Measurements from ENCODE around the gene SARDH. TPM values are rescaled to one million over a fixed set of nuclear protein-coding genes. Genes with fewer than 3 reads are reported as not detected.

Gene SARDH
- total RNA-seq, 1 donor from 2014 or later = 5.0 TPM

DNA sequence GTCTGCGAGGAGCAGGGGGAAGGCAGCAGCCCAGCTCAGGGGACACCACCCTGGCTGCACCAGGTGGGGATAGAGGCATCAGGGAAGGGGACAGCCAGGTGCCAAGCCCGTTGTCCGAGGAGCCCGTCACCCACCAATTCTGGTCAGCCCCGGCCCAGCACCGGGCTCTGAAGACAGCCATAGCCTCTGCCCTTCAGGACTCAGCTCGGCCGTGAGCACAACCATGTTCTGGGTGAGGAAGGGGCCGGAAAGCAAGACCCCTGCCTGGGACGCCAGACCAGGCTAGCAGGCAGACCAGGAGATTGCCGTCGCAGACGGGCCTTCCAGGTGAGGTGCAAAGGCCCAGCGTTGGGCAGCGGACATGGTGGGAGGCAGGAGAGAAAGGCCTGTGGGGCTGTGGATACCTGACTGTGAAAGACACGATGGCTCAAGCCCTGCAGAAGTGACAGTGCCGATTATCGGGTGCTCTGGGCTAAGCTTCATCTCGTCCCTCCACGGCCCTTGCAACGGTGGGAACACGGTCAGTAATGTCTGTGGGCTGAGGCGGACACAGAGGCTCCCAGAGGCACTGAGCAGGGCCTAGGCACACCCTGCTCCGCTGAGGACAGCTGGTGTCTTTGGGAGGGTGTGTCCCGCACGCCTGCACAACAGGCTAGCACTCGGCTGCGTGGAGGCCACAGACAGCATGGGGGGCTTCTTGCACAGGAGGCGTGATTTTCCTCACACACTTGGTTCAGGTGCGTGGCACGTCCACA, 65.5 kb downstream of the SARDH start:
- H3K27me3 Mint-ChIP-seq (ENCODE audit: unreplicated experiment) = peaks cover 11% of the 10 kb centered on the region
- H3K36me3 Mint-ChIP-seq (ENCODE audit: low read depth, unreplicated experiment) = peaks cover 7% of the 10 kb centered on the region
- H3K4me1 Mint-ChIP-seq (ENCODE audit: unreplicated experiment) = peaks cover 8% of the 10 kb centered on the region
- no peak overlapping the region for H3K4me3 Mint-ChIP-seq (ENCODE audit: unreplicated experiment)
- no peak for DNase-seq (ENCODE audit: low spot score)
- H3K27ac Mint-ChIP-seq (ENCODE audit: unreplicated experiment) = no peak overlapping the region
- H3K9me3 Mint-ChIP-seq (ENCODE audit: unreplicated experiment) = no peaks in the 10 kb centered on the region
- TF ChIP-seq, protein P1, sequence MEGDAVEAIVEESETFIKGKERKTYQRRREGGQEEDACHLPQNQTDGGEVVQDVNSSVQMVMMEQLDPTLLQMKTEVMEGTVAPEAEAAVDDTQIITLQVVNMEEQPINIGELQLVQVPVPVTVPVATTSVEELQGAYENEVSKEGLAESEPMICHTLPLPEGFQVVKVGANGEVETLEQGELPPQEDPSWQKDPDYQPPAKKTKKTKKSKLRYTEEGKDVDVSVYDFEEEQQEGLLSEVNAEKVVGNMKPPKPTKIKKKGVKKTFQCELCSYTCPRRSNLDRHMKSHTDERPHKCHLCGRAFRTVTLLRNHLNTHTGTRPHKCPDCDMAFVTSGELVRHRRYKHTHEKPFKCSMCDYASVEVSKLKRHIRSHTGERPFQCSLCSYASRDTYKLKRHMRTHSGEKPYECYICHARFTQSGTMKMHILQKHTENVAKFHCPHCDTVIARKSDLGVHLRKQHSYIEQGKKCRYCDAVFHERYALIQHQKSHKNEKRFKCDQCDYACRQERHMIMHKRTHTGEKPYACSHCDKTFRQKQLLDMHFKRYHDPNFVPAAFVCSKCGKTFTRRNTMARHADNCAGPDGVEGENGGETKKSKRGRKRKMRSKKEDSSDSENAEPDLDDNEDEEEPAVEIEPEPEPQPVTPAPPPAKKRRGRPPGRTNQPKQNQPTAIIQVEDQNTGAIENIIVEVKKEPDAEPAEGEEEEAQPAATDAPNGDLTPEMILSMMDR (IDR thresholded peaks at IDR 0.05; ENCODE audit: unreplicated experiment) = no peak

DNA sequence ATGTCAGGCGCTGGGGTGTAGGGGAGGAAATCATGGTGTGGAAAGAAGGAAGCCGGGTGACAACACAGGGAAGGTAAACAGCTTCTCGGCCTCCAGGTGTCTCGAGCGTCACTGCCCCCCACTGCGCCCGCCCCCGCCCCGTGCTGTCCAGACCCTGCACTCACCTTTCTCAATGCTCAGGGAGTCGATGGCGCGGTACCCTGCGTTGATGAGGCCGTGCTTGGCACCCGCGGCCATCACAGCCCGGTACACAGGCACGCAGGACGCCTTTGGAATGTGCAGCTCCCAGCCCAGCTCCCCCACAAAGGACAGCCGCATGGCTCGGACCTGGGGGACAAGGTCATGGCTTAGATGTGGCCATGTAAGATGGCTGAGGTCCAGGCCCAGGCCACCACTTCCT, 66.8 kb downstream of the SARDH start:
- TF ChIP-seq, protein P1 (IDR thresholded peaks at IDR 0.05; ENCODE audit: unreplicated experiment) = no peak
- Mint-ChIP-seq H3K36me3 (ENCODE audit: low read depth, unreplicated experiment) (peaks cover 9% of the 10 kb centered on the region), H3K4me3 (ENCODE audit: unreplicated experiment) (no peak overlapping the region), H3K27me3 (ENCODE audit: unreplicated experiment) (peaks cover 10% of the 10 kb centered on the region), H3K27ac (ENCODE audit: unreplicated experiment) (no peak overlapping the region), H3K4me1 (ENCODE audit: unreplicated experiment) (peaks cover 12% of the 10 kb centered on the region), H3K9me3 (ENCODE audit: unreplicated experiment) (no peaks in the 10 kb centered on the region)
- DNase-seq (ENCODE audit: low spot score) = no peak

DNA sequence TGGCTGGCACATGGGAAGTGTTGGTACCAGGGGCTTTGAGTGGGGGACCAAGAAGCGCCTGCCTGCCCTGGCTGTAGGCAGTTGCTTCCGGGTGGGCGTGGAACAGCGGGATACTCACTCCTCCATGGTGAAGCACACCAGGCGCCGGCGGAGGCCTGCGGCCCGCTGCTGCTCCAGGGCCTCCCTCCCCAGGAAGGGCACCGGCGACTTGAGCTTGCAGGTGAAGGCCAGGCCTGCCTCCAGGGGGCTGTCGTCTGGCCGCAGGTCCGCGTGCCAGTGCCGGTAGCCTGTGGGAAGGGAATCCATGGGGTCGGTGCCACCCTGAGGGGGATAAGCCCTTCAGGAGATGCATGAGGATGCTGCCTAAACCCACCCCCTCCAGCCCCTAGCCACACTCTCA, 67.7 kb downstream of the SARDH start:
- Mint-ChIP-seq H3K4me3 (ENCODE audit: unreplicated experiment) (no peak overlapping the region), H3K9me3 (ENCODE audit: unreplicated experiment) (no peaks in the 10 kb centered on the region), H3K36me3 (ENCODE audit: low read depth, unreplicated experiment) (peaks cover 8% of the 10 kb centered on the region), H3K27ac (ENCODE audit: unreplicated experiment) (no peak overlapping the region), H3K4me1 (ENCODE audit: unreplicated experiment) (peaks cover 9% of the 10 kb centered on the region), H3K27me3 (ENCODE audit: unreplicated experiment) (peaks cover 7% of the 10 kb centered on the region)
- no peak for DNase-seq (ENCODE audit: low spot score)
- TF ChIP-seq, protein P1 (IDR thresholded peaks at IDR 0.05; ENCODE audit: unreplicated experiment) = no peak

DNA sequence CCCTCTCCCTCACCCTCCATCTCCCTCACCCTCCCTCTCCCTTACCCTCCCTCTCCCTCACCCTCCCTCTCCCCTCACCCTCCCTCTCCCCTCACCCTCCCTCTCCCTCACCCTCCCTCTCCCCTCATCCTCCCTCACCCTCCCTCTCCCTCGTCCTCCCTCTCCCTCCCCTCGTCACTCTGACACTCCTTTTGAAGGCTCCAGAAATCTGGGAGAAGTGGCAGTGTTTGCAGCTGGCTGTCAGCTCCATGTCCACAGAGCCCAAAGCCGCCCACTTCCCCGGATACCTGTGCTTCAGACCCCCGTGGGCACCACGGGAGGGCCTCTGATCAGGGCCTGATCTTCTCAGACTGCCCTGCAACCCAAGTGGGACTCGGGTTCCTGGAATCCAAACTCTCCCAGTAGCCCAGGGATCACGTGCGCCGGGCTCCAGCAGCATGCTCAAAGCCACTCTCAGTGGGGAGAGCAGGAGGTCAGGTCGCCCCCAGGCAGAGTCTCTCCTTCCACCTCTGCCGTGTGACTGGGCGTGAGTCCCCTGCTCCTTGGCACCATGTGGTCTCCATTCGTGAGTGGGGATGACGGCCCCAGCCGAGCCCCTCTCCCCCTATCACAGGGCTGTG, 68.9 kb downstream of the SARDH start:
- Mint-ChIP-seq H3K9me3 (ENCODE audit: unreplicated experiment) (no peaks in the 10 kb centered on the region), H3K36me3 (ENCODE audit: low read depth, unreplicated experiment) (peaks cover 8% of the 10 kb centered on the region), H3K4me3 (ENCODE audit: unreplicated experiment) (no peak overlapping the region), H3K27me3 (ENCODE audit: unreplicated experiment) (peaks cover 7% of the 10 kb centered on the region), H3K27ac (ENCODE audit: unreplicated experiment) (no peak overlapping the region), H3K4me1 (ENCODE audit: unreplicated experiment) (peaks cover 9% of the 10 kb centered on the region)
- DNase-seq (ENCODE audit: low spot score) = no peak
- TF ChIP-seq, protein P1 (IDR thresholded peaks at IDR 0.05; ENCODE audit: unreplicated experiment) = no peak
